Panc1 (cell line): ENCODE data around the gene RBMS3. TPM values are rescaled to one million over a fixed set of nuclear protein-coding genes. Genes with fewer than 3 reads are reported as not detected.
"Not testable (repeated sequence)": the region's sequence is repeated elsewhere in the genome, so short reads cannot be mapped to it uniquely, and the experiment has no call there.

Source experiments
- ATAC-seq: fragments of 200-7000 bp; cut with Tn5 transposase; 2 replicates; pipeline ENCODE4 v1.9.1; 2020; ENCODE audit warnings: mild to moderate bottlenecking, moderate library complexity
- BruUV-seq: library from RNA; stranded (reverse); fragments of 400-500 nt; replicated peaks from 2 replicates; lab custom pipeline; 2021; lab: Mats Ljungman, UMichigan
- CTCF ChIA-PET: fragments of 300-600 bp; sonication (Branson Sonifier 250); formaldehyde crosslinking; loops from one replicate; lab custom pipeline; 2022; ENCODE audit warnings: antibody characterized with exemption; lab: Charles Lee
- POLR2A ChIA-PET: fragments of 300-600 bp; sonication (Branson Sonifier 250); formaldehyde crosslinking; loops from one replicate; lab custom pipeline; 2022; ENCODE audit warnings: antibody characterized with exemption; lab: Charles Lee
- DNase-seq: peaks from one replicate; pipeline ENCODE4 v3.0.0-alpha.2; 2010; ENCODE audit warnings: low read depth, low spot score
- H3K27ac ChIP-seq: 2 replicates; pipeline ENCODE4 v1.5.1; 2011; ENCODE audit warnings: mild to moderate bottlenecking, low read length, inconsistent platforms
- H3K27me3 ChIP-seq: fragments of 200-500 bp; sonication (Bioruptor generic); 2 replicates; pipeline ENCODE4 v1.6.0; 2014; ENCODE audit warnings: low read length, inconsistent platforms; ENCODE audit not compliant: control insufficient read depth, insufficient read depth
- H3K36me3 ChIP-seq: fragments of 200-500 bp; sonication (Bioruptor generic); 2 replicates; pipeline ENCODE4 v1.5.1; 2014; ENCODE audit warnings: inconsistent platforms, mild to moderate bottlenecking, low read length, moderate library complexity; ENCODE audit not compliant: control insufficient read depth, insufficient read depth
- H3K4me1 ChIP-seq: 2 replicates; pipeline ENCODE4 v1.5.1; 2011; ENCODE audit warnings: inconsistent platforms, mild to moderate bottlenecking, low read length, moderate library complexity; ENCODE audit not compliant: control insufficient read depth, insufficient read depth
- H3K4me3 ChIP-seq, 2 experiments: 2 replicates each; pipeline ENCODE4 v1.5.1; 2011 to 2012; ENCODE audit warnings: low read depth in 2 of 2, low read length in 2 of 2, mild to moderate bottlenecking in 2 of 2, inconsistent platforms in 1 of 2, moderate library complexity in 1 of 2
- H3K9me3 ChIP-seq: fragments of 200-500 bp; sonication (Bioruptor generic); 2 replicates; pipeline ENCODE4 v1.5.1; 2014; ENCODE audit warnings: low read depth, mild to moderate bottlenecking, inconsistent platforms, low read length, moderate library complexity; ENCODE audit not compliant: control insufficient read depth, insufficient read depth
- POLR2AphosphoS5 ChIP-seq: IDR thresholded peaks from 2 replicates; pipeline ENCODE4 v1.6.1; 2012; ENCODE audit warnings: mild to moderate bottlenecking, low read depth, low read length, moderate library complexity
- REST ChIP-seq, 2 experiments: IDR thresholded peaks; 2 replicates each; pipeline ENCODE4 v1.6.1; 2011 to 2012; ENCODE audit warnings: low read depth in 2 of 2, control low read depth in 1 of 2, low read length in 1 of 2, mild to moderate bottlenecking in 1 of 2, moderate library complexity in 1 of 2; ENCODE audit not compliant: insufficient read depth in 1 of 2
- SIN3A ChIP-seq: IDR thresholded peaks from 2 replicates; pipeline ENCODE4 v1.6.1; 2012; ENCODE audit warnings: low read depth, mild to moderate bottlenecking, low read length, moderate library complexity, borderline replicate concordance; ENCODE audit not compliant: insufficient read depth
- TCF7L2 ChIP-seq: IDR thresholded peaks from 2 replicates; pipeline ENCODE4 v1.6.1; 2011; ENCODE audit warnings: mild to moderate bottlenecking, low read depth, low read length, inconsistent platforms
- in situ Hi-C: cut with HindIII; loops from 2 replicates; pipeline ENCODE4 v1.10.0; 2016; ENCODE audit warnings: low sequenced_read_pairs, low pct_unique_long_range_greater_than_20kb
- intact Hi-C: fragments of 100-400 bp; cut with micrococcal nuclease; formaldehyde crosslinking; loops from one replicate; pipeline ENCODE4 v1.10.0; 2022; ENCODE audit not compliant: unreplicated experiment
- total RNA-seq: library from RNA; stranded (reverse); gene quantifications from one replicate; pipeline ENCODE4 v1.2.1, GENCODE V29; 2021; ENCODE audit not compliant: unreplicated experiment
- TF ChIP-seq, protein P1 (sequence below): fragments of 450-650 bp; IDR thresholded peaks from 2 replicates; pipeline ENCODE4 v1.5.1; 2017; ENCODE audit warnings: mild to moderate bottlenecking

RBMS3 gene
- total RNA-seq, 1 experiment from 2014 or later, result 1.1 TPM

DNA sequence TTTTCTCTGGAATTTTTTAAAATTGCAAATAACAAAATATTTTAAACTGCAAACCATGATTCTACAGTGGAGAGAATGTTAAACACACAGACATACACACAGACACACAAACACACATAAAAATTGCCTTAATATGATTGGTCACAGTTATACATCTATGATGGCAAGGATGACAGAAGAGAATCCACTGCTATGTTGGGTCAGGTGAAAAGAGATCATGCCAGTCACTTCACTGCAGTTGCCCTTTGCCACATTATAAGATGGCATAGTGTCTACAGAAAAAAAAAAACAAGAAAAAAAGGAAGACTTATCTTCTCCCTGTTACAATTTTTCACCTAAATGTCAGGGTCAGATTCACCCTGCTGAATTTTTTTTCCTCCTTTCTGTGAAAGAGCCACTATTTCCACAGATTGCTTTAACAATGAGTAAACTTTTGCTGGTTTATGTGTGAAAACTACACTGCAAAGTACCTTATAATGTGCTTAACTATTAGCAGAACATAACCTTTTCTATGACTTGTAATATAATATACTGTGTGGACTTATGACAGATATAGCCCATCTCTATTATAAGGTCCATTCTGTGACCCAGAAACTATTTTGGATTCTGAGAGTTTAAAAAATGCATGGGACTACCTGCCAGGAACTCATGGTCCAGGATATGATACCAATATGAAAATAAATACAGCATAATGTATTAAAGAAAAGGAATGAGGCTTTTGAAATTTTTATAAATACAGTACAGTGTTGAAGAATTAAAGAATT, 111.9 kb downstream of the RBMS3 start:
- H3K9me3 ChIP-seq, result no peaks in the 10 kb centered on the region
- BruUV-seq, result no TSS peak
- ChIA-PET CTCF (no interaction called here), POLR2A (no interaction called here)
- intact Hi-C loops, result no loop called here
- no peak overlapping the region for H3K4me3 ChIP-seq
- H3K4me1 ChIP-seq, result no peaks in the 10 kb centered on the region
- H3K27me3 ChIP-seq, result no peaks in the 10 kb centered on the region
- H3K36me3 ChIP-seq, result no peaks in the 10 kb centered on the region
- no peak overlapping the region for H3K27ac ChIP-seq
- in situ Hi-C loops, result no loop called here
- TF ChIP-seq, protein P1, sequence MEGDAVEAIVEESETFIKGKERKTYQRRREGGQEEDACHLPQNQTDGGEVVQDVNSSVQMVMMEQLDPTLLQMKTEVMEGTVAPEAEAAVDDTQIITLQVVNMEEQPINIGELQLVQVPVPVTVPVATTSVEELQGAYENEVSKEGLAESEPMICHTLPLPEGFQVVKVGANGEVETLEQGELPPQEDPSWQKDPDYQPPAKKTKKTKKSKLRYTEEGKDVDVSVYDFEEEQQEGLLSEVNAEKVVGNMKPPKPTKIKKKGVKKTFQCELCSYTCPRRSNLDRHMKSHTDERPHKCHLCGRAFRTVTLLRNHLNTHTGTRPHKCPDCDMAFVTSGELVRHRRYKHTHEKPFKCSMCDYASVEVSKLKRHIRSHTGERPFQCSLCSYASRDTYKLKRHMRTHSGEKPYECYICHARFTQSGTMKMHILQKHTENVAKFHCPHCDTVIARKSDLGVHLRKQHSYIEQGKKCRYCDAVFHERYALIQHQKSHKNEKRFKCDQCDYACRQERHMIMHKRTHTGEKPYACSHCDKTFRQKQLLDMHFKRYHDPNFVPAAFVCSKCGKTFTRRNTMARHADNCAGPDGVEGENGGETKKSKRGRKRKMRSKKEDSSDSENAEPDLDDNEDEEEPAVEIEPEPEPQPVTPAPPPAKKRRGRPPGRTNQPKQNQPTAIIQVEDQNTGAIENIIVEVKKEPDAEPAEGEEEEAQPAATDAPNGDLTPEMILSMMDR, result no peak
- TF ChIP-seq SIN3A, result no peak
- no peak for TF ChIP-seq TCF7L2
- ATAC-seq, result no peak
- no peak for DNase-seq

DNA sequence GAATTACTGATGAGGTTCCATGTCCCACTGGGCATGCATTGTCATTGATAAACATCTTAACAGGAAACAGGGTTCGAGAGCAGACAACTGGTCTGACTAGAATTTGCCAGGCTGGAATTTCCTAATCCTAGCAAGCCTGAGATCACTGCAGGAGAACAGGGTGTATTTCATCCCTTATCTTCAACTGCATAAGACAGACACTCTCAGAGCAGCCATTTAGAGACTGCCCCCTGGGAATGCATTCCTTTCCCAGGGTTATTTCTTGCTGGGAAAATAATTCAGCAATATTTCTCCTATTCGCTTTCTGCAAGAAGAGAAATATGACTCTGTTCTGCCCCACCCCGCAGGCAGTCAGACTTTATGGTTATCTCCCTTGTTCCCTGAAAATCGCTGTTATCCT, 113.1 kb downstream of the RBMS3 start:
- POLR2A ChIA-PET, DNase-seq, H3K27ac ChIP-seq, ATAC-seq, in situ Hi-C loops, H3K27me3 ChIP-seq, CTCF ChIA-PET, H3K36me3 ChIP-seq, H3K4me1 ChIP-seq, intact Hi-C loops, H3K9me3 ChIP-seq, BruUV-seq, H3K4me3 ChIP-seq: not testable (repeated sequence)

DNA sequence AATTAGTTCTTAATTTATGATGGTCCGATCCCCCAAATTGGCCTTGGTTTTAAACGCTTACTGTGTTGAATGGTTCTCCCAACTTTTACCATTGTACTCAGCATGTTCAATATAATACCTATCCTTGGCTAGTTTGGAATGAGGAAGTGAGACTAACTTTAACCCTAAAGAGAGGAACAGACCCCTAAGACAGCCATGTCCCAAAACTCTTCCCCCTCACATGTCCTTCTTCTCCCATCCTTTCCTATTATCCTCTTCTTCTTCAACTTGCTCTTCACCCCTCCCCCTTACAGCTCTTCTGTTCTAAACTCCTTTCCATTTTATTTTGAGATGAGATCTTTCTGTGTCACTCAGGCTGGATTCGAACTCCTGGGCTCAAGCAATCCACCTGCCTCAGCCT, 116.5 kb downstream of the RBMS3 start:
- no peak overlapping the region for H3K27ac ChIP-seq
- no peak for TF ChIP-seq TCF7L2
- TF ChIP-seq REST (IDR thresholded peaks at IDR 0.05; ENCODE audit: insufficient read depth in 1 of 2, low read depth in 2 of 2, low read length in 1 of 2), result no peak
- TF ChIP-seq SIN3A, result no peak
- TF ChIP-seq POLR2AphosphoS5, result no peak
- TF ChIP-seq, protein P1, result no peak
- ATAC-seq (no peak), DNase-seq (no peak)
- no peaks in the 10 kb centered on the region for H3K9me3 ChIP-seq
- BruUV-seq, result no TSS peak
- H3K4me1 ChIP-seq, result no peaks in the 10 kb centered on the region
- intact Hi-C loops (no loop called here), in situ Hi-C loops (no loop called here)
- CTCF ChIA-PET, result no interaction called here
- no peak overlapping the region for H3K4me3 ChIP-seq
- no peaks in the 10 kb centered on the region for H3K27me3 ChIP-seq
- POLR2A ChIA-PET, result no interaction called here
- no peaks in the 10 kb centered on the region for H3K36me3 ChIP-seq
